HCEC 1CT (cell line): ENCODE data around the gene MCF2L.
A peak's percentile ranks its signal among the peaks of the same experiment; 100 is the strongest.

ENCODE experiments used
- DNase-seq: peaks from one replicate; pipeline ENCODE4 v3.0.0-alpha.2; 2017

The MCF2L gene

DNA sequence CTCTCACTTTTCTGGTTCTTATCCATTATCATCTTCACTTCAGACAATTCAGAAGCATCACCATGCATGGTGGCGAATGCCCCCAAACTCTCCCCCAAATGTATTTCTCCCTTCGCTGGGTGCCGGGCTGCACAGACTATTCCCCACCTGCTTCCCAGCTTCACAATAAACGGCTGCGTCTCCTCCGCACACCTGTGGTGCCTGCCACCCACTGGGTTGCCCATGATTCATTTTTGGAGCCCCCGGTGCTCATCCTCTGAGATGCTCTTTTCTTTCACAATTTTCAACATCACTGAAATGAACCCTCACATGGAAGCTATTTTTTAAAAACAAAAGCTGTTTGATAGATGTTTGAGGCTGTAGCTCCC, 150.8 kb downstream of the MCF2L start:
- no peak for DNase-seq

DNA sequence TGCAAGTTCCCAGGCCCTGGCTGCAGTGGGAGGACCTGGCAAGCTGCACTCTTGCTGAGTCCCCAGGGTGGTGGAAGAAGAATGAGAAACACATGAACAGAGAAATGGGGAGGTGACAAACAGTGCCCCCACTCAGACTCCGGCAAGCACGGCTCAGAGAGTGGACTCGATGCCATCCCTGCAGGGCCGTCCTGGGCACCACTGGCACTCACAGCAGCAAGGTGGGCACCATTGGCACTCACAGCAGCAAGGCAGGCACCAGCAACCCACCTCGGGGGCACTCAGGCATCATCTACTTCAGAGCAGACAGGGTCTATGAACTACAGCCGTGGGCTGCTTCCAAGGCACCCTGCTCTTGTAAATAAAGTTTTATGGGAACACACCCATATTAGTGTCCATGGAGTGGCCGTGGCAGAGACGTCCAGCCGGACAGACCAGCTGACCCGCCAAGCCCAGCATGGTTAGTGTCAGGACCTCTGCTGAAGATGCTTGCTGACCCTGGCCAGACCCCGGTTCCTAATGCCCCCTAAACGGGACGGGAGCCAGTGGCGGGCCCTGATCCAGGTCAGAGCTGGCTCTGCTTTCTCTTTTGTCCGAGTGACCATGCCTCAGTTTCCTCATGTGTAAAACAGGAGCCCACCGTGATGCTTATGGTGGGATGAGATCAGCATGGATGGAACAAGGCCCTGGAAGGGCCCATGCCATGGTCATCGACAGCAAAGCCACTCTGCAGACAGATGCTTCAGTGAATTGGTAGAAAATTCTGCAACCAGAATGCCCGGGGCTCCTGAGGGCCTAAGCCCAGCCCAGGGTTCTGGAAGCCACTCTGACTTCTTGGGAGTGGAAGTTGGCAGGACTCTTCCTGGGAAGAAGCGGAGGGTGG, 151.5 kb downstream of the MCF2L start:
- no peak for DNase-seq

DNA sequence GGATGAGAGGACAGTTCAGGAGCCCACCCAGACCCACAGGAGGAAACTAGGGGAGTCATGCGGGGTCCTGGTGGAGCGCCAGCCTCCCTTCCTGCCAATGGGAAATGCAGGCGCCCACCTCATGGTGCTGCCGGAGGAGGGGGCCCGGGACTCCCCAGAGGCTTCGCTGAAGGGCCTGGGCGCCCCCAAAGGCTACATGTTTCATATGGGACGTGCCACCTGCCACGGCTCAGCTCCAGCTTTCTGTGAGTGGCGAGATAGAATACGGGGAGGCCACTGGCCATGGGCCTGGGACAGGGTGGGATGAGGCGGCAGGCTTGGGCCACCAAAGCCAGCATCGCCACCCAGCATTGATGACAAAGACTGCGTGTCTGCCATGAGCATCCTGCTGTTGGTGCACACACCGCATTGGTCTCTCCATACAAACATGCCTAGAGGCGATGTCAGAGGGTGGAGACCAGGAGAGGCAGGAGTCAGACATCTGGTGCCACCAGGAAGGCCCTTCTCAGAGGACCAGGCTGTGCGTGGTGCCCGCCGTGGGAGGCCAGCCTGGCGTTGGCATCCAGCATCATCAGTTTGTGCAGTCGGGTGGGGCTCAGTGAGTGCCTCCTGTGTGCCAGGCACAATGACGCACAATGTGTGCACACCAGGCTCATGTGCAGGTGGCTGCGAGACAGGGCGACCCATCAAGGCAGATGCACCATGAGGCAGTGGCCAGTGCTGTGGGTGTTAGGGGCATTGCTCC, 152.3 kb downstream of the MCF2L start:
- no peak for DNase-seq

DNA sequence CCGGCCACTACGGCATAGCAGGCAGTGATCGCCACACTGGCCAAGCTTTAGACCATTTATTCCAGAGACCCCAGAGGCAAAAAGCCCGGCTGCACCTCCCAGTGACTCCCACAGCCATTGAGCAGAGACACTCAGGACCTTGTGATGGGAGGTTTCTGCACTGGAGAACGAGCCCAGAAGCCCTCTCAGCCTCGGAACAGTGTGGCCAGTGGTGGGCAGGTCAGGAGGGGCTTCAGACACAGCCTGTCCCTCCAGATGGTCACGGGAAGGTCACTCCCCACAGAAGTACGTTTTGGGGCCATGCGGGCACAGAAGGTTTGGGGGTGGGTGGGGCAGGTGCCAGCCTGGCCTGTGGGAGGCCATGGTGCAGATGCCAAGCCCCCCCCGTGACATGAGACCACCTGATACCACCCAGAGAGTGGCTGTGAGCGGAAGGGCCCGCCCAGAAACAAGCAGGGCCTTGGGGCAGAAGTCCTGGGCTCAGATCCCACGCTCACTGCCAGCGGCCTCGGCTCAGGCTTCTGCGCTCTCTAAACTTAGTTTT, 153.0 kb downstream of the MCF2L start:
- no peak for DNase-seq

DNA sequence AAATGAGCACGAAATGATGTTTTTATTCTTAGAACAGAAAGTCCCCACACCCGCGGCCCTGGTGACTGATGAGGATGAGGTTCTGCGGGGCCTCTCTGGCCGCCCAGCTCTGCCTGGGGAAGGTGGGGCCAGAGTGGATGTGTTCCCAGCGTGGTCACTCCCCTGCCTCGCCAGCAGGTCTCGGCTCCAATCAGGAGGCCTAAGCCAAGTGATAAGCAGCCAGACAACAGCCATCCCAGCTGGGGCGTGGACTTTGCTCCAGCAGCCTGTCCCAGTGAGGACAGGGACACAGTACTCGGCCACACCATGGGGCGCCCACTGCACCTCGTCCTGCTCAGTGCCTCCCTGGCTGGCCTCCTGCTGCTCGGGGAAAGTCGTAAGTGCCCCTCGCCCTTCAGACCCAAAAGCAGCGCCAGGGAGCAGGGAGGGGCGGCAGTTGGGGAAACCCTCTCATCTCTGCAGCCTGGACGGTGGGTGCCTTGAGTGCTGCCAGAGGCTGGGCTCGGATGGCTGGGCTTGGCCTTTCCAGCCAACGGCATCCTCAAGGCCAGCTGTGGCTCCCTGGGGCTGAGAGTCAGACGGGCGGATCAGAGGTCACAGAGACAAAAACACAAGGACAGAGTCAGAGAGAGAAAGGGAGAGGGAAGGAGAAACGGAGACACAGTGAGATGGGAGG, 153.7 kb downstream of the MCF2L start, which contains the start of gene F10:
Gene F10, plus strand, starts transcription at position 250 of the 676 bp plus-strand sequence. Its CDS starts 57 bp downstream, at position 307.
- DNase-seq = peak; percentile 65

DNA sequence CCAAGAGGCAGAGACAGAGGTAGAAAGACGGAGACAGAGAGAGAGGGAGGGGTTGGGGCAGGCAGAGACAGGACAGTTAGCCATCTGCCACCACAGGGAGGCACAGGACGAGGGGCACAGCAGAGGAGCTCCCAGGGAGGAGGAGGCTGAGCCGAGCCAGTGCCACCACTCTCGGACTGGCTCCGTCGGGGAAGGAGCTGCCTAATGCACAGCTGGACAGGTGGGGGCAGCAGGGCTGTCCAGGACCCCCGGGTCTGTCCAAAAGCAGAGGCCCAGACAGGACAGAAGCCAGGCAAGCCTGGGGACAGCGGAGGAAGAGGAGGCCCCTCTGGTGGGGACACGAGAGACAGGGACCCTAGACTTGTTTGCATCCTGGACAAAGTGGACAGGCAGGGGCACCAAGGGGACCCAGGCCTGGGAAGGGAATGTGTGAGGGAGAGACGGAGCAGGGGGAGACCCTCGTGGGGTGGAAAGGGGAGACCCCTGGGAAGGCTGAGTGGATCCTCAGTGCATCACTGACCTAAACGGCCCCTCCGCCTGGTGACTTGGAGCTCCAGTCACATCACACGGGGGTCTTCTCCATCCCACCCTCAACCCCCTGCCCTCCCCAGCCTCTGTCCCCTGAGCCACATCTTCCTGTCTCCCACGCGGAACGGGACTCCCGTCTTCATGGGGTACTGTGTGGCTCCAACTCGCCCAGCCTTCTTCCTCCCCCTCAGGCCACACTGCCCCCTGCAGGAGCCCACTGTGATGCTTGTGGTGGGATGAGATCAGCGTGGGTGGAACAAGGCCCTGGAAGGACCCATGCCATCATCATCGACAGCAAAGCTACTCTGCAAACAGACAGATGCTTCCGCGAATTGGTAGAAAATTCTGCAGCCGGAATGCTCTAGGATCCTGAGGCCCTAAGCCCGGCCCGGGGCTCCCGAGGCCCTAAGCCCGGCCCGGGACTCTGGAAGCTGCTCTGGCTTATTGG, 154.5 kb downstream of the MCF2L start:
- no peak for DNase-seq

DNA sequence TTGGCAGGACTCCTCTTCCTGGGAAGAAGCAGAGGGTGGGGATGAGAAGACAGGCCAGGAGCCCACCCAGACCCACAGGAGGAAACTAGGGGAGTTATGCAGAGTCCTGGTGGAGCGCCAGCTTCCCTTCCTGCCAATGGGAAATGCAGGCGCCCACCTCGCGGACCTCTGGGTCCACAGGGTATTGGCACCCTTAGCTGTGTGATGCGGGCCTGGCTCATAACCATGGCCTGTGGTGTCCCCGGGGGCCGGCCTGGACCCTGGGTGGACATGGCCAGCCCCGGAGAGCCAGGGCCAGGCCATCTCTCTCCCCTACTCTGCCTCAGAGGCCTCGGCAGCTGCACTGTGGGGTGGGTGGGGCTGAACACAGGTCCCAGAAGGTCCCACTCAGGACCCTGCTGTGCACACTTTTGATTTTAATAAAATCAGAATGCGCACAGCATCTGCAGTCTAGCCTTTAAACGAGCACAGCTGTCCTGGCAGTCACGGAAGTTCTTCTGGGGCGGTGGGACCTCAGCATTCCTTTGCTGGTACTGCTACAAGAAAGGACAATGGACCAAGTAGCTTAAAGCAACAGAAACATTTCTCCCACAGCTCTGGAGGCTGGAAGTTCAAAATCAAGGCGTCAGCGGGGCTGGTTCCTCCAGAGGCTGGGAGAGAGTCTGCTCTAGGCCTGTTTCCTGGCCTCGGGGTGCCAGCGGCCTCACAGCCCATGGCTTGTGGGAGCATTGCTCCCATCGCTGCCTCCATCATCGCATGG, 155.4 kb downstream of the MCF2L start:
- no peak for DNase-seq

DNA sequence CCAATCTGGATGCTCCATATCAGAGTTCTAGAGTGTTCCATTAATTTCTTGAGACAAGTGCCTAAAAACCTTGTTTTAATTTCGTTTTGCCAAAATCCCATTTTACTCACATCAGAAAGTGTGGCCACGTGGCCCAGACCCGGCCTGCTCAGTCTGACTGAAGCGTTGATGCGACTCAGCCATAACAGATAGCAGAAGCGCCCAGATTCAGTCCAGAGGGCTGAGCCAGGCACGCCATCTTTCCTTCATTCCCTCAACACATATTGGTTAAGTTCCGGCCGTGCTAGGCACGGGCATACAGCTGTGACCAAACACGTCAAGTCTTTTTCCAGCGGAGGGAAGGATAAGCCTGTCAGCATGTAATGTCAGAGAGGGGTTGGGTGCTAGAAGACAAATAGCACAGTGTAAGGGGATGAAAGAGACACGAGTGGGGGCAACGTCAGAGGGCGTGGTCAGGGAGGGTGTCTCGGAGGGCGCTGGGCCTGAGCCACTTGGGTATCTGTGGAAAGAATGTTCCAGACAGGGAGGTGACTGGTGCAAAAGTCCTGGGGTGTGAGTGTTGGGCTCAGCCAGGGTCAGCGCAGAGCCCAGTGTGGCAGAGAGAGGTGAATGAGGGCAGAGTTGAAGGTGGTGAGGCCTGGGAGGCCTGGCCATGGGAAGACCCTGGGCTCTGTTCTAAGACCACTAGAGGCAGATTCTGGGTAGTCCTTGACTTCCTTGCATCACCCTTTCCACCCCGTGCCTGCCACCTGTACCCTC, 156.7 kb downstream of the MCF2L start:
- DNase-seq = no peak

DNA sequence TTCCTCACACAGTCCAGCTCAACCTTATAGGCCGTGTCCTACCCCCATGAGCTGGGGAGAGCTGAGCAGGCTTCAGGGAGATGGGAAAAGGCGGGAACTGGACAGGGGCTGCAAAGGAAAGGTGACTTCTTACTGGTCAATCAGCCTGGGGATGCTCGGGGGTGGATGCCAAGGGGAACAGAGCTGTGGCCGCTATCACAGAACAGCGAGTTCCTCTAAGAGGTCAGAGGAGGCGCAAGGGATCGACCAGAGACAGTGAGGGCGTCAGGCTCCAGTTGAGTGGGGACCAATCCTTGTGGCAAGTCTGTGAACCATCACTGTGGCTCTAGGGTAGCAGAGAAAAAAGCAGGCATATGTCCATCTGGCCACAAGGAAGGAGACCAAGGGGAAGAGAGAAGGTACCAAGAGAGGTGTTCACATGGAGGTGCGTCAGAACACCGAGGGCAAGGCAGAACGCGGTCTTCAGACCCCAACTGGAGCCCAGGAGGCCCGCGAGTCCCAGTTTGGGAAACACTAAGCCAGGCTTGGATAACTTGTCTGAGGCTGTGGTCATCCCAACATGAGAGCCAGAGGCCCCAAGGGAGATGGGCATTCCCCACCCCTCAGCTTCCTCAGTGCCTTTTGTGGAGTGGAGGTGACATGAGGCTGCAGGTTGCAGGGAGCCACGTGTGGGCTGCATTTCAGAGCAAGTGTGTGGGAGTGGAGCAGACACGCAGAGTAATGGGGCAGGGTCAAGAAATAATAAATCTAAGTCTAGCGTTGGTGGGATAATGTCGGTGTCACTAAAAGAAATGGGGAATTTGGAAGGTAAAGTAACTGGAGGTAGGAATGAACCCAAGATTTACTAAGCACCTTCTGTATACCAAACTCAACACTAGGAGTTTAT, 157.5 kb downstream of the MCF2L start:
- no peak for DNase-seq

DNA sequence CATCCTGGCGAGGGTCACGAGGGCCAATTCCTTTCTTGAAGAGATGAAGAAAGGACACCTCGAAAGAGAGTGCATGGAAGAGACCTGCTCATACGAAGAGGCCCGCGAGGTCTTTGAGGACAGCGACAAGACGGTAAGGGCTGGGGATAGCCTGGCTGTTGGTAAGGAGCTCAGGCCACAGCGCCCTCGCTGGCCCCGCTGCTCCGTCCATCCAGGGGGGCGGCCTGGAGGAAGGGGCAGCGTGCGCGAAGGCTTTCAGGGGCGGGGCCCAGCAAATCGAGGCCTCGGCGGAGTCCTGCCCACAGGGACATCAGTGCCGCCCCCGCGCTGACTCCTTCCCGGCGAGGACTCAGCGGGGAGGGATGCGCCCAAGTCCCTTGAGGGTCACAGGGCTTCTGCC, 160.5 kb downstream of the MCF2L start:
- no peak for DNase-seq

DNA sequence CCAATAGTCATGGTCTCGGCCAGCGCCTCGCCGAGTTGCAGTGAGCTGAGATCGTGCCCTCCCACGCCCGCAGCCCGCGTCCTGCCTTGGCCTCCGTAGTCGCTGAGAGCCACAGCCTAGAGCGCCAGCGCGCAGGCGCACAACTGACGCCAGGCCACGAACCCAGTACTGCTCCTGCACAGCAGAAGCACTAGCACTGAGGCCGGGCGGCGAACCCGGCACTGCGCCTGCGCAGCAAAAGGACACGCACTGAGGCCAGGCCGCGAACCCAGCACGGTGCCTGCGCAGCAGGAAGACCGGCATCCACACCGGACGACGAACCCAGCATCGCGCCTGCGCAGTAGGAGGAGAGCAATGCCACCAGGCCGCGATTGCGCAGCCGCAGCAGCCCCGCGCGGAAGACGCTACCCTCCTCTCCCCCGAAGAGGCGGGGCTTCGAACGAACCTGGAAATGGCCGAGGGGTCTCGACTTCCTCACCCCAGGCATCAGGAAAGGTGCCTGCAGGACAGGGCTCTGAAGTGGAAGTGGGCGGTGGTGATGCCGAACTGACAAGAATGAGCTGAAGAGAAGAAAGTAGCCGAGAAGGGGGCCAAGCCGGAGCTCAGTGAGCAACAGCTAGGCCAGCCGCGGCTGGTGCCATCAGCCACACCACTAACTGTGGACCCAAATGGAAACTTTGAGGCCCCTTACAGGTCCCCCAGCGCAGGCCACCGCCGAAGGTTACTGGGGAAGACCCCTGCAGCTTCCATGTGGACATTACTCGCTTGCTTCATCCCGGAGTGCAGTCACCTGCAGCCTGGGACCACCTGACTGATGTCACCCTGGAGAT, 161.1 kb downstream of the MCF2L start:
- no peak for DNase-seq

DNA sequence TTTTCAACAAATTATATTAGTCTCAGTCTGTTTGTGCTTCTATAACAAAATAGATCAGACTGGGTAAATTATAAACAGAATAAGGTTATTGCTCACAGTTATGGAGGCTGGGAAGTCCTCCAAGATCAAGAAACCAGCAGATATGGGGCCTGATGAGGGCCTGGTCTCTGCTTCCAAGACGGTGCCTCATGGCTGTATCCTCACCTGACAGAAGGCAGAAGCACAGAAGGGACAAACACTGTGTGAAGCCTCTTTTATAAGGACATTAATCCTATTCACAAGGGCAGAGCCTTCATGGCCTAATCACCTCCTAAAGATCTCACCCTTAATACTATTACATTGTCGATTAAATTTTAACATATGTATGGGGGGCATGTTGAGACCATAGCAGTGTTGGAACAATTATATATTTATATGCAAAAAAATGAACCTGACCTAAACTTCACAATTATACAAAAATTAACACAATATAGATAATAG, 166.3 kb downstream of the MCF2L start:
- DNase-seq = no peak

DNA sequence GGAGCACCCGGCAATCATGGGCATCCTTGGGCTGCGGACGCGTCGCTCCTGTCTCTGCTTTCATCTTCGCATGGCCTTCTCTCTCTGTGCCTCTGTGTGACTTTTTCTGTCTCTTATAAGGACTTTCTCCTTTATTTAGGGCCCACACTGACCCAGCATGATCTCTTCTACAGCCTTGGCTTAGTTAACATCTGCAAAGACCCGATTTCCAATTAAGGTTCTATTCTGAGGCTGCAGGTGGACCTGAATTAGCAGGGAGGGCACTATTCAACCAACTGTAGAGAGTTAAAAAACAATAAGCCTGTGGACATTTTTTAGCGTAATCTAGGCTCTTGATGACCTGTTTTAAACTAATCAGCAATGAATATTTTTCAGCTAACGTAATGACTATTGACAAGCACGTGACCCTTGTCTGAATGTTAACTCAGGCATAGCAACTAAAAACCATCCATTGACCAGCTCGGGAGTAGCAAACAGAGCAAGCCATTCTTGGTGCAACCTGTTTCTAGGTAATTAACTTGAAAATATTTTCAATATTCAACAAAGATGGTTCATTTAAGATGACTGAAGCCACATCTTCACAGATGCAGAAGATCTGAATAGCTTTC, 168.8 kb downstream of the MCF2L start:
- no peak for DNase-seq

DNA sequence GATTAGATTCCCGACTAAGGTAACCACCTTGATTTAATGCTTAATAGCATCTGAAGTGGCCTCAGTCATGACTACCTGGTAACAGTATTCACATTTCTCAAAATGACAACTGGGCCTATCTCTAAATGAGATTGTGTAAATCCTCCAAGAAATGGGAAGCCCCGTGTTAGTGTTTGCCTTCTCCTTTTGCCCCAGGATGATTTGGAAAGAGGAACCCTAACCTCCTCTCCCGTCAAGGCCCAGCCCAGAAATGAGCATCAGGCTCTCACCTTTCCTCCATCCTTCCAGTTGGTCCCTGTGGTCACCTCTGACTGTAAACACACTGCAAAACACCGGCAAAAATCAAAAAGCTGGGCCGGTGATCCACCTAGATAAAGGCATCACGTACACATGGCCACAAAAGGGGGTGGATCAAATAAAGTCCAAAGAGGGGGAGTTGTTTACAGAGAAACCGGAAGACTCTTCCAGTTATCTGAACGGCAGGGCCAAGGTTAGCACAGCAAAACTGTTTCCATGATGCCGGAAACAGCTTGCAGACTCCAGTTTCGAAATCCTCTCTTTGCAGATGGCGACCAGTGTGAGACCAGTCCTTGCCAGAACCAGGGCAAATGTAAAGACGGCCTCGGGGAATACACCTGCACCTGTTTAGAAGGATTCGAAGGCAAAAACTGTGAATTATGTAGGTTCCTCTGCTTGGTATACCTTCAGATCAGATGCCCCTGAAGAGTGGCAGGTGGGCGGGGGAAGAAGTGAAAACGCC, 170.0 kb downstream of the MCF2L start:
- DNase-seq = no peak

DNA sequence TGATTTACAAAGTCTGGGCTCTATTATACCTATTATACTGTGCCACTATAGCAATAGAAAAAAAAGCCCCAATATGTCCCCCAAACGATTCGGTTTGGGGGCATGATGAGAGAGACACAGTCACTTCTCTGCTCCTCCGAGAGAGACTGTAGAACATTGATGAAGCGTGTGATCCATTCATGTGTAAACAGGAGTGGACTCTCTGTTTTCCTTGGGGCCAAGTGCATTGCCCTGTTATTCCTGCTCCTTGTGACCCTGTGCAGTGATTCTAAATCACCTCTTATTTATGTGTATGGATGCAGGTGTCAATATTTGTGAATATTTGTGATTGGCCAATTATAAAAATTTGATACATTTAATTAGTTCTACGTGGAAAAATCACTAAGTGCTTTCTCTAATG, 170.6 kb downstream of the MCF2L start:
- no peak for DNase-seq

DNA sequence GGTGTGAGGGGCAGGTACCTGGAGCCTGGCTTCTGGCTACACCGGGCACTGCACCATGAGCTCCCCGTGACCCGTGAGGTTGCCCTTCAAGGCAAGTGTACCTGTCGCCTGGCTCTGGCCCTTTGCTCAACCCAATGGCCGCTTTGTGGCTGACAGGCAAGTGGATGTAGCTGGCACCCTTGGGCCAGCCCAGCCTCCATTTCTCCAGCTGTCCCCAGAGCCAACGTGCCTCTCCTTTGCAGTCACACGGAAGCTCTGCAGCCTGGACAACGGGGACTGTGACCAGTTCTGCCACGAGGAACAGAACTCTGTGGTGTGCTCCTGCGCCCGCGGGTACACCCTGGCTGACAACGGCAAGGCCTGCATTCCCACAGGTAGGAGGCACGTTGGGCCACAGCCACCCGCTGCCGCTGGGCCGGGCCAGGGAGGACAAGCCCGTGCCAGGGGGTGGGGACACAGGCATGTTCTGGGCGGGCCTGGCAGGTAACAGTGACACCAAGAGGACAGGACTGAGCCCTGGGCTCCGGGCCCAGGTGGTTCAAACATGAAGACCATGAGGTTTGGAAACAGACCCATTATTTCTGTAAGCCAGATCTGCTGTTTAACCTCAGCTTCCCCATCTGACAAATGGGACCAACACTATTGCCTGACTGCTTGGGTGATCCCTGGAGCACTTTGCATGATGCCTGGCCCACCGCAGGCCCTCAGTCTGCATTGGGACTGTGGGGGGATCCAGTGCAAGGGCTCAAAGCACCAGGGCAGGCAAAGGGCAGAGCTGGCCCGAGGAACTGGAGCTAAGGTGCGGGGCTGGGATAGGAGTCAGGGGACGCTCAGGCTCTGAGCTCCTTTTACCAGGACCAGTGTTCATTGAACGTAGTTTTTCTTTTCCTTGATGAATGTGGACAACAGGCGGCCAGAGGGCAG, 171.9 kb downstream of the MCF2L start:
- no peak for DNase-seq
